ENCODE measurements around the gene PYROXD2.

PYROXD2 gene

GRCh38 chr10:98374217-98374985, 40.6 kb downstream of the PYROXD2 start:
- TF ChIP-seq PPARA (CRISPR knock-in tag; IDR thresholded peaks at IDR 0.05; ENCODE audit: borderline replicate concordance) (no peak), ZNF565 (CRISPR knock-in tag; conservative IDR thresholded peaks at IDR 0.05; ENCODE audit: low read depth) (no peak), PATZ1 (CRISPR knock-in tag; IDR thresholded peaks at IDR 0.05; ENCODE audit: borderline replicate concordance) (no peak)
- ATAC-seq, result peak; percentile 86

- no peak for ATAC-seq
- no peak for TF ChIP-seq ZNF565 (CRISPR knock-in tag; conservative IDR thresholded peaks at IDR 0.05; ENCODE audit: low read depth)
- no peak for TF ChIP-seq SNAI2 (CRISPR knock-in tag; IDR thresholded peaks at IDR 0.05)
- TF ChIP-seq CREB5 (CRISPR knock-in tag; IDR thresholded peaks at IDR 0.05; ENCODE audit: low read depth), result no peak
- TF ChIP-seq ZFP3 (CRISPR knock-in tag; IDR thresholded peaks at IDR 0.05), result no peak
Measured at GRCh38 chr10:98373260-98374040, 41.5 kb downstream of the PYROXD2 start.

- no peak for TF ChIP-seq PPARA (CRISPR knock-in tag; IDR thresholded peaks at IDR 0.05; ENCODE audit: borderline replicate concordance)
- no peak for TF ChIP-seq ARNTL (CRISPR knock-in tag; IDR thresholded peaks at IDR 0.05; ENCODE audit: borderline replicate concordance, low read depth)
- TF ChIP-seq CREB5 (CRISPR knock-in tag; IDR thresholded peaks at IDR 0.05; ENCODE audit: low read depth), result no peak
- TF ChIP-seq GLIS3 (CRISPR knock-in tag; IDR thresholded peaks at IDR 0.05), result no peak
- no peak for TF ChIP-seq ZNF565 (CRISPR knock-in tag; conservative IDR thresholded peaks at IDR 0.05; ENCODE audit: low read depth)
- TF ChIP-seq ZNF8 (CRISPR knock-in tag; IDR thresholded peaks at IDR 0.05), result no peak
- TF ChIP-seq ZC3H10 (CRISPR knock-in tag; IDR thresholded peaks at IDR 0.05), result no peak
- no peak for TF ChIP-seq SNAI2 (CRISPR knock-in tag; IDR thresholded peaks at IDR 0.05)
- TF ChIP-seq CSRNP3 (CRISPR knock-in tag; IDR thresholded peaks at IDR 0.05), result no peak
- no peak for TF ChIP-seq TSHZ2 (CRISPR knock-in tag; IDR thresholded peaks at IDR 0.05)
- no peak for TF ChIP-seq ISL1 (CRISPR knock-in tag; IDR thresholded peaks at IDR 0.05)
- no peak for TF ChIP-seq OSR1 (CRISPR knock-in tag; IDR thresholded peaks at IDR 0.05)
- no peak for TF ChIP-seq TOX (CRISPR knock-in tag; IDR thresholded peaks at IDR 0.05; ENCODE audit: borderline replicate concordance)
- TF ChIP-seq CSDC2 (CRISPR knock-in tag; IDR thresholded peaks at IDR 0.05), result no peak
- no peak for TF ChIP-seq RARB (CRISPR knock-in tag; IDR thresholded peaks at IDR 0.05)
- no peak for TF ChIP-seq PATZ1 (CRISPR knock-in tag; IDR thresholded peaks at IDR 0.05; ENCODE audit: borderline replicate concordance)
- TF ChIP-seq ESRRG (CRISPR knock-in tag; IDR thresholded peaks at IDR 0.05), result no peak
- TF ChIP-seq BACH2 (CRISPR knock-in tag; IDR thresholded peaks at IDR 0.05; ENCODE audit: borderline replicate concordance), result no peak
- TF ChIP-seq POU6F1 (CRISPR knock-in tag; IDR thresholded peaks at IDR 0.05; ENCODE audit: borderline replicate concordance, low read depth), result no peak
- no peak for TF ChIP-seq ZFP30 (CRISPR knock-in tag; IDR thresholded peaks at IDR 0.05)
- ATAC-seq, result no peak
Measured at GRCh38 chr10:98370831-98371820, 43.9 kb downstream of the PYROXD2 start.

Measured in SK-N-SH treated with all-trans-retinoic acid at 6 μM for 48 hours (cell line).